ENCODE data around the gene CFAP54. TPM values are rescaled to one million over a fixed set of nuclear protein-coding genes. Genes with fewer than 3 reads are reported as not detected.
A peak's percentile ranks its signal among the peaks of the same experiment; 100 is the strongest.
"Not testable (repeated sequence)": the region's sequence is repeated elsewhere in the genome, so short reads cannot be mapped to it uniquely, and the experiment has no call there.

Gene CFAP54, protein sequence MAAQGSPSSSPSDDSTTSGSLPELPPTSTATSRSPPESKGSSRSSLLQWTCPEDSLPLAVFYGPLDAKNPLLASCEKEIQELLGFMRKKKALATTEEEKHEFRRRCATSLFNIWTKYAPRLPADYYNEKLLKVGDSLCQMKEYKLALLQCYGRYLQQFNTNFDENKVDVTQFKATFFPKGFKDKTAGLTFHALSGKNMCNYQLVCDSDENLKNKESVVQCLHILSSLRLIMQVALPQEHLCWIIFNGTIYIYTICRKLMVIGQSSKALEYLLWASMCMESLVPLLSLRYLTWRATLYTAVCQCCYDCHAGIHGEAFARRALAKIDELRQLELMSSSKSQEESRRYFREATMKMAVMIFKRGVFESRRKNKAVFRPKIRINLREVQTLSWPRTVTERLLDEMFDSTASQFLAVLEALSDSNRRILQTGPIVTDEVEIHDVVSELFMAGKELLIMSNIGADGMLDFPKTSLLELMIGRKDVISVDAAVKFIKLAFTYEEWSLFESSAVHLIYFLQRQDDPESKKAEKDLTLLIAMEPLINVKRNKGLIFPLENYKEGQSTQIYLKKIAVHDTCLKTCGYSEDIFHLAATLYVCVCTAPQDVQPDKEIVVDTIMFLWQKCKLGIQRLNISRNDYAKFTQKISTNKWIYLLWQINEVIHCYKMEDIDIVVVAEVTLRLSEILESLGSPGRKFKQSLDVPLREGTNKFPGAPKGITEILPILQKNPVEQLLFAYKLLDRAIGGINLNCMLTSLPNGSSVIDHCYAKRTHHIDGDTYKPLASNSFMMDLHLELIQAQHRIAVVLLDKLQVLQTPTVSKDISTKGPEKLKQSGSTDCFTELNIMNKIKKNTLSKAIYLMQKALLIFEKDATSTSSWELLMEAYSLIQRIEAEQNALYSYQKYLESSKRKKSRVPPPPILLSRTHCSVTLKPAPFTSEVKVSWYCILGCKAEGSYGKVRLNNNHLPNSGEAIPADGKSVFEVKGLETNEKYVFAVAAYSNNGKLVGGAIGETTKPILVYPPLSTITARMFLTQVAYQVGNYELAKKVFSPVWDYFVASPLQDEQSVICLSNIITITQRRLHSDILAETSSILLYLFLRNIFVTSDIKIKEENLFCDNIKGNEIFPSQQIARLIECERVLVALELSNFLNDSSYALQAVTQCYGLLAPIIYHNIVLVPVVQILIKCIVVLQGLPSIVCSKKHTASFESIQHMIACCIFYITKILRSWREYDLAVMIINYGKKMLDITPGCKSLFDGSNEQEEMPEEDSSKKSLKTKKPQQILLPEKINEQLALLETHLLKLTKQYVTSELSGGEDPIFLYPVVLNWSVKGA (N-terminal part only)
- under 1 TPM; 0.38 to 0.97 TPM for total RNA-seq
- long read RNA-seq = 0 reads

- ATAC-seq (peak; percentile 99), DNase-seq (peak; percentile 97)
- intact Hi-C loops (cut with DNase I) = loop anchor here in 1 of 2 donors (1.0 kb wide), 1 partner anchor 274 kb away; no protein-coding TSS in a partner anchor
Measured at GRCh38 chr12:96489392-96490056, at the start of gene CFAP54. TSS of gene CFAP54 (plus strand) at chr12:96489577. CDS start at chr12:96489610, 33 bp downstream.

- intact Hi-C loops (cut with DNase I) = no loop called here
- ATAC-seq (no peak), DNase-seq (no peak)
Measured at GRCh38 chr12:96441816-96442215, 47.6 kb upstream of the CFAP54 start.

DNA sequence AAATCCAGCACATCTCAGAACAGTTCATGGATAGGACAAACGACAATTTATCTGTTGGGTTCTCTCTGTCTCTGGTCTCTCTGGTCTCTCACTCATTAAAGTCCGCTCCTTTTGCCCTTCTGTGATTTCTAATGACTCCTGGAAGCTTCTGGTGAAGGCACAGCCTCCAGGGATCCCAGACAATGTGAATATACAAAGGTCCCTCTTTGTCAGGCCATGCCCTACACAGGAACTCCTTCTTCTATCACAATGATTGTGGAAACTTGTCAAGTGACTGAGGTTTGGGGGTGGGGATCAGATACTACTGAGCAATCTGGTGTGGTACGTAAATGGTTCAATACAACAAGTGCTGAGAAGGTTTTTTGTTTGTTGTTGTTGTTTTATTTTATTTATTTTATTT is 46.5 kb upstream of the CFAP54 start:
- DNase-seq (no peak), ATAC-seq (no peak)
- intact Hi-C loops (cut with DNase I) = no loop called here

GRCh38 chr12:96444399-96444798 is 45.0 kb upstream of the CFAP54 start:
- intact Hi-C loops (cut with DNase I) = no loop called here
- DNase-seq = no peak
- ATAC-seq = no peak

DNA sequence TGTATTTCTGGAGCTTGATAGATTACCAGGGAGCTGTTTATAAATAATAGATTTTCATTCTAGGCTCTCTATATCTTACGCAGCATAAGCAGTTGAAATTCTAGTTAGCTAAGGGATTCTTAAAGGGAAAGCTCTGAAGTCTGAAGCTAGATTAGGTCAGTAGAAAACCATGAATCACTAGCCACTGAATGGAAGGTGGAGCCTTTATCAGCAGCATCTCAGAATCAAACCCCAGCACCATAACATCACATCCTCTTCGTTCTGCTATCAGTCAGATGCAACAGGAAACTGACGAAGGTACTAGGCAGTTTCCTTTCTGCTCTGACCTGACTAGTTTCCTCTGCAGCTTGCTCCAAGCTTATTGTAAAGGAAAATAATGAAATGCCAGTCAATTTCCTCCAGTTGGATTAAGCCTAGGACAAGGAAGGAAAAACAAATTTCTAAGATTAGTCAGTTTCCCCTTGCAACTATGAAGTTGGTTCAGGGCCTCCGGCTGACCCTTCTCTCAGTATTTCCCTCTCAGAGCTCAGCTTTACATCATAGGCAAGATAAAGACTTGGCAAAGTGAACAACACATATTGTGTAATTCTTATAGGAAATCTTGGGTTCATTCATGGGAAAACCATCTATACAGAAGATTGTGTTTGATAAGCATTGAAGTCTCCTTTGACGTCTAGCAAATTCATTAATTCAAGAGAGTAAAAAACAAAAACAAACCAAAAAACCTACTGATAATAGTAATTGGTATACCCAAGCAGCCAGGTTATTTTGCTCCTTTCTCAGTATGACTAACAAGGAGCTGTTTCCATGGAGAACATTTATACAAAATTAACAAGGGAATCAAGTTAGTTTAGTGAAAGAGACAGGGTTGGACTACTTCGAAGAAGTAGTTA is 43.4 kb upstream of the CFAP54 start:
- DNase-seq (peak; percentile 30), ATAC-seq (peak; percentile 92 to 94)
- intact Hi-C loops (cut with DNase I) = no loop called here

GRCh38 chr12:96447256-96447655 is 42.1 kb upstream of the CFAP54 start:
- ATAC-seq = no peak
- intact Hi-C loops (cut with DNase I) = no loop called here
- no peak for DNase-seq

- no peak for ATAC-seq
- intact Hi-C loops (cut with DNase I) = no loop called here
Measured at GRCh38 chr12:96448300-96448699, 41.1 kb upstream of the CFAP54 start.

GRCh38 chr12:96452261-96452922 is 37.0 kb upstream of the CFAP54 start:
- intact Hi-C loops (cut with DNase I) = no loop called here
- no peak for ATAC-seq
- DNase-seq = no peak

More at GRCh38 chr12:96448300-96448699, 41.1 kb upstream of the CFAP54 start:
- DNase-seq = no peak

DNA sequence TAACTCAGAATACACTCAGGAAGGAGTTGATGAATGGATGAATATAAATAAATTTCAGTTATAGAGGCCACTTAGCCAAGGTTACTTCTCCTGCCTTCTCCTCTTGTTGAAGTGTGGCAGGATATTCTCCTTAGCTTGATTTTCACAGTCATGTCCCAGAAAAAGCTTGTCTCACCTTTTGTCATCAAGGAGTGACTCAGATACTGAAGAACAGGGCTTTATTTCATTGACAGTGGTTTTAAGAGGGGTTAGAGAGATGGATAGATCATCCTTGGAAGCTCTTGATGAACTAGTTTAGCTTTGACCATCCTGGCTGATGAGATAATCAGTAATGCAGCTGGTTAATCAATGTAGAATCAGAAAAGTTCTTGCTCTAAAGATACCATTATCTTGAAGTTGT is 35.0 kb upstream of the CFAP54 start:
- no peak for DNase-seq
- ATAC-seq = no peak
- intact Hi-C loops (cut with DNase I) = no loop called here

- DNase-seq = no peak
- intact Hi-C loops (cut with DNase I) = no loop called here
- no peak for ATAC-seq
Measured at GRCh38 chr12:96456265-96456974, 33.0 kb upstream of the CFAP54 start.

DNA sequence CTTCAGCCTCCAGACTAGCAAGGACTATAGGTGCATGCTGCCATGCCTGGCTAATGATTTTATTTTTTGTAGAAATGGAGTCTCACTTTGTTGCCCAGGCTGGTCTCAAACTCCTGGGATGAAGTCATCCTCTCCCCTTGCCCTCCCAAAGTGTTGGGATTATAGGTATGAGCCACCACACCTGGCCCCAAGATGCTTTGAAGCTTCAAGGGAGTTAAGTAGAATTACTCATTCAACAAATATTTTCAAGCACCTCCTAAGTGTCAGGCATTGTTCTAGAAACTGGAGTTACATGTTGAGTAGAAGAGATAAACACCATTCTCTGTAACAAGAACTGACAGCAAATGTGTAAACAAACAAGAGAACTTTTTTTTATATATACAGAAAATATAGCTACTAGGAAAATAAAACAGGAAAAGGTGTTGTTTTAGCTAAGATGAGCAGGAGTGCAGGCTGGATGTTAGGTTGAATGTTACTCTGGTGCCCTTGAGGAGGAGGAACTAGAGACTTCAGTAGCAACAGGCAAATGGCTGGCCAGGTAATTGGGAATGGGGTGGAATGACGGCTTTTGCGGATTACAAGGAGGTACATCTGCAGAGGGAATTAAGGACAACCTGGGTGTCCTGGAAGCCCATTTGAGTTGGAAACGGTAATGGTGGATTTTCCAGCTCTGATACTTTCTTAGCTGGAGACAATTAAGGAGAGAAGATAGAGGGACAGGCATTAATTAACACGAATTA is 32.0 kb upstream of the CFAP54 start:
- no peak for ATAC-seq
- intact Hi-C loops (cut with DNase I) = no loop called here
- no peak for DNase-seq

GRCh38 chr12:96459281-96459680 is 30.1 kb upstream of the CFAP54 start:
- intact Hi-C loops (cut with DNase I); DNase-seq; ATAC-seq: not testable (repeated sequence)

DNA sequence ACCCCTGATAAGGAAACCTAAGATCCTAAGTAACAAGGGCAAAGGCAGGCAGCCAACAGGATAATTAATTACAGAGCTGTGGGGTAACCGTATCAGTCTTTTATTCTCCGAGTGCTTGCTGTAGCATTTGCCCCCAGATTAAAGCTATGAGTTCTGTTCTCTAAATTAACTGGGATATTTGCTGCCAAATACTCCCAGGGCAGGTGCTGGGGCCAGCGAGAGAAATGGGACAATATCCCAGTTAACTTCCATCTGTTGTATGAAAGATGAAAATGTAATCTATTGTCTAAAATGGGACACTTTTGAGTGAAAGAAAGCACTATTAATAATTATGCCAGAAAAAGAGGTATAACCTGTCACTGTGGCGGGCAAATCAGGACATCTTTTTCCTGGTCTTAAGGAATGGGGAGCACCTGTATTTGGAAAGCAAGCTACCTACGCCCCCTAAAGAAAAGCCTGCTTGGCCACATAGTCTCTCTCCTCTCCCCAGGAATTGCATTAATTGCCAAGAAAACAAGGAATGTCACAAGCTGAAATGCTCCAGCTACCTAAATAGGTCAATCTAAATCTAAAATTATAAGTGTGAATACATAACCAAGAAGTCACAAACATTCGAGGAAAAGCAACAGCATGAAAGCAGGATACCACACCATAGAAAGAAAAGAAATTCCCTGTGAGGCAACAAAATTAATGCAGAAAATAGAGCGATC is 26.7 kb upstream of the CFAP54 start:
- ATAC-seq (no peak), DNase-seq (no peak)
- intact Hi-C loops (cut with DNase I) = no loop called here

DNA sequence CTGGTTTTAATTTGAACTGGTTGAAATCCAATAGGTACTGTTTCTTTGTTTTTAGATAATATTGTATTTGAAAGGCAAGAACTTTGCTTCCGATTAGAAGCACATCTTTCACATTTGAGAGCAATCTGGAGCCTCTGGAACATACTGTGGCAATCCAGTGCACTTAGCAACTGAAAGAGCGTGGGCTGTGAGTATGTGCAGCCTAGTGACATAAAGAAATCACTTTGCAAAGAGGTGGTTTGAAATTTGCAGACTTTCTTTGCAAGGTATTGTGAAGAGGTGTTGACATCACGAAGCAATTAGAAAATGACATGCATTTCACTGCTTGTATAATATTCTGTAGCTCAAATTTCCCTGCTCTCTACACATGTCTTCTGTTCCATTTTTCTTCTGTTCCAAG is 23.5 kb upstream of the CFAP54 start:
- intact Hi-C loops (cut with DNase I) = no loop called here
- DNase-seq (no peak), ATAC-seq (no peak)

All from left cardiac atrium (tissue), 4 donors.